GM18499 (cell line): ENCODE measurements around the gene MYRIP.
"Not testable (repeated sequence)": the region's sequence is repeated elsewhere in the genome, so short reads cannot be mapped to it uniquely, and the experiment has no call there.

ENCODE experiments used
- ATAC-seq: cut with Tn5 transposase; IDR thresholded peaks from one replicate; pipeline ENCODE4 v1.9.1; 2021; ENCODE audit warnings: moderate number of reproducible peaks; ENCODE audit not compliant: insufficient read depth, unreplicated experiment

MYRIP gene

DNA sequence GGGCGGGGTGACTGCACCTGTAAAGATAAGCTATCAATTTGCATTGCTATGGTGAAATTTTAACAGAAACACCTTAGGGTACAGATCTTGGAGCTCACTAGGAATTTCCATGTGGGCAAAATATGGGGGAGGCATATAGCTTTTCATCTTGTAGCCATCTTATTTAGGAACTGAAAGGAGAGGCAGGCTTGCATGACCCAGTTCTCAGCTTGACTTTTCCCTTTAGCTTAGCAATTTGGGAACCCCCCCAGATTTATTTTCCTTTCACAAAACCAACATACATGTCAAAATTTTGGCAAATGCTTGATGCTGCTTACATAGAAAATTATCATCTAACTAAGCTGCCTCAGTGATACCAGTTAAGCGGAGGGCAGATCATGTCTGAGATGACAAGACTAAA lies 445.1 kb downstream of the MYRIP start:
- ATAC-seq = no peak

DNA sequence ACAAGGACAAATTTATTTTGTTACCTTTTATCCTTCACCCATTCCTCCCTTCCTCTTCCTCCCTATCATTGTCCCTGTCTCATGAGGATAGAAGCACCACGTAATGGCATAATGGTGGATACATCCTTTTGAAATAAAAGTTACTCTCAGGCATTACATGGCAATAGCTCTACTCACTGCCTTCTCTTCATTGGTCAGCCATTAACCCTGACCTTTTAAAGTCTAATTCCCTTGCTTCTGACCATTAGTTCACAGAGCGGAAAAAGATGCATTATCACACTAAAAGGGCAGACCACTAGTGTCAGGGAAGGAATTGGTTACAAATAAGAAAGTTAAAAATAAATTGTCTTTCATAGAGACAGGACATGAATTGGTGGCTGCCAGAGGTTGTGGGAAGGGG lies 445.5 kb downstream of the MYRIP start:
- ATAC-seq = no peak

DNA sequence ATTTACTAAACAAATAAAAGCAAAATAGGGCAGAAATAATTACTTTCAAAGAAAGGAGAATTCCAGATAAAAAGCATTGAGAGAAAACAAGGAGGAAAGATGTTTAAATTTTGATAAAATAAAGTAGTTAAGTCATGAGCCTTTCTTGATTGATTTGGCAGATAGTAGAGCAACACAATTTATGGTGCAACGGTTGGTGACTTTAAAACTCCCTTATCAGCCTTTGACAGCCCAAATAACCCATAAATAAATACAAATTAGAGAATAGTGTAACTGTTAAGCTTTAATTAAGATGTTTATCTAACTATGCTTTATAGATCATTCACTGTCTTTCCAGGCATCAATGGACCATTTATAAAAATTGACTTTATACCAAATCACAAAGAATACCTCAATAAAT lies 446.1 kb downstream of the MYRIP start:
- ATAC-seq = no peak

DNA sequence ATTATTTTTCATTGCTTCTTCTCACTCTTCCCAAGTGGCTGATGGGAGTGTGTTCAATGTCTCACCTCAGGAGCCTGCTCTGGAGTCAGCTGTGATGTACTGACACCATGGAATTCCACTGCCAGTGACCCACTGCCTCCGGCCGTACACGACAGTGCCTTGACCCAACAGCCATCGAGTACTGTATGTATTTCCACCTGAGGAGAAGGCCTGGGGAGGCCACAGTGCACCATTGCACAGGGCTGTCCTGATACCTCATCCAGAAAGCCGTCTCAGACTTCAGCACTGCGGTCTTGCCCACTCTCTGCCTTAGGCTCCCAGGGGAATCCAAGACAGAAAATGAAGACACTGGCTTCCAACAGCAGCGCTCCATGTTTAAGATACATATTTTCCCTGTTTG lies 448.7 kb downstream of the MYRIP start:
- no peak for ATAC-seq

DNA sequence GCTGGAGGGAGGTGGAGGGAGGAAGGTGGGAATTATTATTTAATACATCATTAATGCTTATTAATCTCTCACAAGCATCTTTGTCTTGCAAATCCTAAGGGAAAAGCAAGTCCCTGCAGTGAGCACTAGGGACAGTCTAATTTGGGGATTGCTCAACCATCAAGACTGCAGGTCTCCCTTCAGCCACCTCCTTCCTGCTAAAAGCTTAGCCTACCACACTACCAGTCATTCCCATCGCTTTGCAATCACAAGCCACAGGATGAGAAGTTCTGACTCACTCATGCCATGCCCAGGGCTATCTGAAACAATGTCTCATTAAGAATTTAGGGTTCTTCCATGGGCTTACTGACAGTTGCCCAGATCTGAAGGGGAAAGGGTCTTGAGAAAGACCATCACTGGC lies 449.1 kb downstream of the MYRIP start:
- no peak for ATAC-seq

DNA sequence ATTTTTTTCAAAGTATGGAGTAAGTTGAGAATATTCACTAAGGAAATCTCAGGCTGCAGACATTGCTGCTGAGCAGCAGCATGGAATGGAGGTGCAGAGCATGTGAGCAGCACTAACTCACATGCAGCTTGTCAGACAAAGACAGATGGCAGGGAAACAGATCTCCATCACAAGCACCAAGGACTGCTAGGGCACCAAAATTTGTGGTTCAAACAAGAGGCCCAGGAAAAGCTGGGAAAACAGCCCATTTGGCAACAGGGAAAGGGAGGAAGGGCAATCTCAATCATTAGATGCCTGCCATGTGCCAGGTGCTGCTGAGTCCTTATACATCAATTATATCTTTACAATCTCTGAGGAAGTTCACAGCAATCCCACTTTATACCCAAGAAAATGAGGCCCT lies 452.9 kb downstream of the MYRIP start:
- no peak for ATAC-seq

DNA sequence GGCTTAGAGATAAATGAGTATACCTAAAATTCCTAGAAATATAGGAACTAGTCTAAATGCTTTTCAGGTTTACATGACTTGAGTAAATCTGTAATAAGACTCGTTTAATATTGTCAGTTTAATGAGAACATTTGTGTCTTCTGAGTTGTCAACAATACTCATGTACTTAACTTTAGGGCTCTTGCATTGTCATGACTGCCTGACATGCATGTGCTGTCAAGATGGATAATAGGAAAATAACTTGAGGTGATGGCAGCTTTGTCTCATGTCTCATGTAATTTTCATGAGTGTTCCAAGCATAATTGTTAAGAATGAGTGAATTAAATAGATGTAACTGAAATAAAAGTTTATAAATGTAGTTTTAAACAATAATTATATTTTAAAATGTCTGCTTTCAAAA lies 455.0 kb downstream of the MYRIP start:
- no peak for ATAC-seq

DNA sequence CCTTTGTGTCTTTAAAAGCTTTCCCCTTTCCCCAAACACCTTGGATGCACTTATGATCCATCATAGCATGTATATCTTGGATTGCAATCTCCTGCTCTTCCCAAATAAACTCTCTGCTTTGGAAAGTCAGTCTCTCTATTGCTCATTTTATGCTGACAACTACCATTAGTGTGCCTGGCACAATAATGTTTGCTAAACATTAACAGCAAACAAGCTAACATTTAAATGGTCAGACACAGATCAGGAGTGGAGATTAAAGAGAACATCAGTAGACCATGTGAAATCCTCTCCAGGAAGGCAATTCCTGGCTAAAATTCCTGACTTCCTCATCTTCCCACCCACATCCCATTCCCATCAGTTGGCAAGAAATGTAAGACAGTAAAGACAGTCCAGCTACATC lies 455.8 kb downstream of the MYRIP start:
- ATAC-seq = no peak

DNA sequence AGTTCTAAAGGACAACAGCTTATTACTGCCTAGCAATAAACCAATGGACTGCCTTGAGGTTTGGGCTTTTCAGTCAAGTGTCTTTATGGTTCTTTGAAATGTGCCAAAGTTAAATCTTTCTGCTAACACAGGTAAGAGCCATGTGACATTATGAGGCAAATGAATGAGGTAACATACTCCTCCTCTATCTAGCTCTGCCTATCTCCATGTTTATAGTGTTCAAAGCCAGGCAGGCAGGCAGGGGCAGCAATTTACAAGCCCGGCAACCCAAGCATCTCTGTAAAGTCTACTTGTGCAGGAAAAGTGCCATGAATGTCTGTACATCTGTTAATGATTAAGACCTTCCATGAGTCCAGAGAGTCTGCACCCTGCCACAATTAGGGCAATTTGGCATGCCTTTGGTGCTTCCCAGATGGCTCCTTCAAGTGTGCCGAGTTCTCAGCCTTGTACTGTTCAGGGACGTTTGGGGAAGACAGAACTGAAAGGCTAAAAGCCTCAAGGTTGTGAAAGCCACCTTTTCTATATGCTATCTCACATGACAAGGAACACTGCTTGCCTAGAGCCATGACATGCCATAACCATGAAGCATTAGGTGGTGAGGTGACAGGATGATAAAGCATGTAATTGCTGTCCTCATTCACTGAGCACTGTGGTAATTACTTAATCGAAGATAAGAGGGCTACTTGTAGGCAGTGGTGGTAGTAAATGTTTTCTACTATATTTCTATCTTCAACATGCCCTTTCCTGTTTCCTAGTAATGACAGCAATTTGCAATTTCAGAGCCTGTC lies 458.7 kb downstream of the MYRIP start:
- no peak for ATAC-seq

DNA sequence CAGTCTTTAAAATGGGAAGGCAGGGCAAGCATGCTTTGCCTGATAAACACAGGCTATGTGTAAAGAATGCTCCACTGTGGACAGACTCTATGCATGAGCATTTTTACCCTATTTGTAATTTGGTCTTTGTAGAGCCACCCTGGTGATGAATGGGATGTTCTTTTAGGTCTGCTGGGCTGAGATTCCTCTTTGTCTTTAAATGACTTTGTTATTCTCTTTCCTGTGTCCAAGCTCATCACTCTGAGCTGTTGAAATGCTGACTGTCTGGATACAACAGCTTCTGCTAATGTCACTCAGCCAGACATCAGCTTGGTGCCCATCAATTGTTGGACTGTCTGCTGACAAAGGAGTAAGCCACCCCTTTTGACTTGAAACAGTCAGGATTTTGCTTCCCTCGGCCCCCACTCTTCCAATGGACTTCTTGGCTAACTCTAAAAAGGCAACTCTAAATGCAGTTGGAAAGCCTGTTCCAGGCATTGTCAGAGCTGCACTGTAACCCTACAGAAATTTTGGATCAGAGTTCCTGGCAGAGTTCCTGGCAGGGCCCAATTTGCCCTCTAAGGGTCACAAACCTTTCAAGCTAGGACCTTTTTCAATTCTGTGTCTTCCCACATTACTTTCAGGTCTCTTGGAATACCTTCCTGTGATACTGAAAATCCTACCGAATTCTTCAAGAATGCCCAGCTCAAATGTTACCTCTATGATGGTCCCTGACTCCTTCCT lies 459.6 kb downstream of the MYRIP start:
- ATAC-seq = no peak

DNA sequence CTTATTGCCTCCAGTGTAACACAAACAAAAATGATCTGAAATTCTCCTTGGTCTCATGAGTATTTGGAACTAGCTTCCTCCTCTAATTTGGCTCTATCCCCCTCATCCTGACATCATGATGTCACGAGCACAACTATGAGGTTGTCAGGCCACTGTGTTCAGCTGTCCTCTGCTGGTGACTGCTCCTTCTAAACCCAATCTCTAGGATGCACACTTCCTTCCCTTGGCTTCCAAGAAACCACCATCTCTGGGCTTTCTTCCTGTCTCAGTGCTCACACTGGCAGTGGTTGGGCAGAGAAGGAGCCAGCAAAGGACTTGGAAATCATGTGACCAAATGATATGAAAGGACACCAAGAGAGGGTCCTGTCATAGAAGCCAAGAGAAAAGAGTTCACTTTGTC lies 469.4 kb downstream of the MYRIP start:
- ATAC-seq = no peak

DNA sequence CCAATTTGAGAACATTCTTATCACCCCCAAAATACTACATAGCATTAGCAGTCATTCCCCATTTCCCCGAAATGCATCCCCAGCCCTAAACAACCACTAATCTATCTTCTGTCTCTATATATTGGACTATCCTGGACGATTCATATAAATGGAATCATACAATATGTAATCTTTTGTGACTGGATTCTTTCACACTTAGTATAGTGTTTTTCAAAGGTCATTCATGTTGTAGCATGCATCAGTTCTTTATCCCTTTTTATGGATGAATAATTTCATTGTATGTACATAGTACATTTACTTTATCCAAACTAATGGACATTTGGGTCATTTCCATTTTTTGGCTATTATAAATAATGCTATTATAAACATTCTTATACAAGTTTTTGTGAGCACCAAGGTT lies 472.6 kb downstream of the MYRIP start:
- no peak for ATAC-seq

DNA sequence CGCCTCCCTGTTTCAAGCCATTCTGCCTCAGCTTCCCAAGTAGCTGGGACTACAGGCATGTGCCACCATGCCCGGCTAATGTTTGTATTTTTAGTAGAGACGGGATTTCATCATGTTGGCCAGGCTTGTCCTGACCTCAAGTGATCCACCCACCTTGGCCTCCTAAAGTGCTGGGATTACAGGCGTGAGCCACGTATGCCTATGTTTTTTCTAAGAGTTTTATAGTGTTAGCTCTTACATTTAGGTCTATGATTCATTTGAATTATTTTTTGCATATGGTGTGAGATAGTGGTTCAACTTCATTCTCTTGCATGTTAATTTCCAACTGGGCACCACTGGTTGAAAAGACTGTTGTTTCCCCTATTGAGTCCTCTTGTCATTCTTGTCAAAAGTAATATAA lies 473.6 kb downstream of the MYRIP start:
- not testable (repeated sequence) for ATAC-seq

DNA sequence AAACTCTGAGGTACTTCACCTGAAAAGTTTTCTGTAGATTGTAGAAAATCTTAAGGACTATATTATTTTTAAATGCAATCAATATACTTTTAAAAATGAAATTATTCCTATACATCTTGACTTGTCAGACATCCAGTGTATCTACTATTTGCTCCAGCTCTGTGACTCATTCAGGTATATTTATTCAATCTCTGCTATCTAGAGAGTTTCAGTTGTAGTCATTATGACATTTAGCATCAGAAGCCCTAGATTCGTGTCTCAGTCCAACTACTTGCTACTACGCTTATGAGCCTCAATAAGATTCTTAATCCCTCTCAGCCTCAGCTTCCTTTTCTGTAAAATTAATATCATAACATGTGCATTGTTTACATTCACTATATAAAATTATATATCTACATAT lies 477.8 kb downstream of the MYRIP start:
- ATAC-seq = no peak

DNA sequence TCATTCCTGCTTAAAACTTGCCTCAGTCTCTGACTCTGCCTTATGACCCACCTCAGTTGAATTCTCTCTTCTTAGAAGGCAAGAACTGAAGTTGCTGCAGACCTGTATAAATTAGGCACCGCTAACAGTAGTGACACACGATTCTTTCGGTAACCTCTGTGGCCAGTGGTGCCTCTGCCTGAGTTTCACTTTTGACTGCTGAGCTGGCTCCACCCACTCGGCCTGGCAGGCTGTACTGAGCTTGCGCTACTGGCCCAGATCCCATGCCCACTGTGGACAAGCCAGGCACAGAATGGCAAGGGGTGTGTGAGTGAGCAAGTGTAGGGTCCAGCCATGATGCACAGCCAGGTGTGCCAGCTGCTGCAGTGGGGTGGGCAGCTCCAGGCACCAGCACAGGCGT lies 481.0 kb downstream of the MYRIP start:
- ATAC-seq = no peak

DNA sequence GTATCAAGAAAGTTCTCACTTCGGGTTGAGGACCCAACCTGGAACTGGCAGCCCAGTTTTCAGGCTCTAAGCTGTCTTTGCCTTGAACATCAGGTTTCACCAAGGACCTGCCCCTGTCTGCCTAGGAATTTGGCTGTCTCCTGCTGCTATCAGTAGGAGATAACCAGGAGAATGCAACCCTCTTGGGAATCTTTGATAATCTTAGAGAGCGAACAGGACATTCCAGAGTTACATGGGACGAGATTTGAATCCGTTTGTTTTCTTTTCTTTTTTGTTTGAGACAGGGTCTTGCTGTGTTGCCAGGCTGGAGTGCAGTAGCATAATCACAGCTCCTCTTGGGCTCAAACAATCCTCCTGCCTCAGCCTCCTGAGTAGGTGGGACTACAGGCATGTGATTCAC lies 482.1 kb downstream of the MYRIP start:
- no peak for ATAC-seq

DNA sequence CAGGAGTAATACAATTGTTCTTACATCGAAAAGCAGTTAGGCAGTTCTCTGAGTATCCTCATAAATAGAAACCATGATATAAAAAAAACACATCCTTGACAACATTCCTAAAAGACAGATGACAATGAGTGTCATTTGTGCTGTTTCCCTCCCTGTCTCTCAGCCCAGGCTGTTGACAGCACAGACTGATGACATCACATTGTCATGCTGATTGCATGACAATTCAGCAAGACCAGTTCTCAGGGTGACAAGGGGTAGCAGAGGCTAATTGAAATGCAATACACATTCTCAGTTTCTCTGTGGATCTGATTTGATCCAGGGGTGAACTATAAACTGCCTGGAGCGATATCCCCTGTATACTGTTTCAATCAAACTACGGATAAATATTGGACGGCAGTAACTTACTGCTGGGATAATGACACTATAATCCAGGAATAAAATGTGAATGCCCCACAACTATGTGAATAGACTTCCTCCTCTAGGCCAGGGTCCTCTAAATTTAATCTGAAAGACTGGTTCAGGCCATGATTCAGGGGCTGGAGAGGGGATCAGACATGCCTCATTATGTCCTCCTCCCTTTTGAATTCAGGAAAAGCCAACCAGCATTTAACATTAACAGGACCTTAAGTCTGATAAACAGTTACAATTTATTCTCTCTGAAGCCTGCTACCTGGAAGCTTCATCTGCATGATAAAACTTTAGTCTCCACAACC lies 483.4 kb downstream of the MYRIP start:
- no peak for ATAC-seq

DNA sequence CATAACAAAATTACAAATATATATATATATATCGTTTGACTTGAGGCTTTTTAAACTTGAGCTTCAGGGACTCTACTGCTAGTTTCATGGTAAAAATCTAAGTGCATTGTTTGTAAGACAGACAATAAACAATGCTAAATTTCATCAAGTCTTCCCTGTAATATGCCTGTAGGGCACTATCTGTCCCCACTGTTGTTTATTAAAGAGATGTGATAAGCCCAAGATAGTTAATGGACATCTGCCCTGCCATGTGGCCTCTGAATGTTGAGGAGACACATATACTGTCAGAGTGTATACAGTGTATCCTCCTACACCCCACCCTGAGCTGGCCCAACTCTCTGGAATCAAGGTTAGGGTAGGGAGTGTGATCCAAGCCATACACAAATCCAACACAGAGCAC lies 485.0 kb downstream of the MYRIP start:
- no peak for ATAC-seq

DNA sequence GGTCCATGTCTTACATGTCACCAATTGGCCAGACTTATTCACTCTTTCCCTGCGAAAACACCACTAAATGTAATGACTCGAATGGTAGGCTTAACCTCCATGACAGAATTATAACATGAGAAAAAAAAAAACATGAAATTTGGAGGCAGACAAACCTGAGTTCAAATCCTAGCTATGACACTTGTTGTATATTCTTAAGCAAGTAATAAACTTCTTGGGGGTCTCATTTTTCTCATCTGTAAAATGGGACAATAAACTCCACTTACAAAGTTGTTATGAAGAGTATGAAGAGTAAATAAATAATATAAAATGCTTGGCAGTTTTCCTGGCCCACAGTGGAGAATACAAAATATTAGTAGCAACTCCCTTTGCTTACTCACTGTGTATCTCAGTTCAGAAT lies 488.7 kb downstream of the MYRIP start:
- ATAC-seq = no peak

DNA sequence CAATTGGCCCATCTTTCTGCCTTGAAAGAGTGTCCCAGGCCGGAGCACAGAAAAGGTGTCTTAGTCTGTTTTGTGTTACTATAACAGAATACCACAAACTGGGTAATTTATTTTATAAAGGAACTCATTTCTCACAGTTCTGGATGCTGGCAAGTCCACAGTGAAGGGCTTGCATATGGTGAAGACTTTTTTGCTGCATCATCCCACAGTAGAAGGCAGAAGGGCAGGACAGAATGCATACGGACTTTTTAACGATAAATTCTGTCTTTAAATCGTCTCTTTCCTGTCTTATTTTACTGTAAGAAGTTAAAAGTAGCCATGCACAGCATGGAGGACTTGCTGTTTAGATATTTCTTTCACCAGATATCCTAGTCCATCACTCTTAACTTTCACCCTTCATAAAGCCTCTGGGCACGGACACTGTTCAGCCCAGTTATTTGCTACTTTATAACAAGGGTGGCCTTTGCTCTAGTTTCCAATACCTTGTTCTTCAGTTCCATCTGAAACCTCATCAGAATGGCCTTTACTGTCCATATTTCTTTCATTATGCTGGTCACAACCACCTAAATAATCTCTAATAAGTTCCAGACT lies 489.8 kb downstream of the MYRIP start:
- no peak for ATAC-seq

DNA sequence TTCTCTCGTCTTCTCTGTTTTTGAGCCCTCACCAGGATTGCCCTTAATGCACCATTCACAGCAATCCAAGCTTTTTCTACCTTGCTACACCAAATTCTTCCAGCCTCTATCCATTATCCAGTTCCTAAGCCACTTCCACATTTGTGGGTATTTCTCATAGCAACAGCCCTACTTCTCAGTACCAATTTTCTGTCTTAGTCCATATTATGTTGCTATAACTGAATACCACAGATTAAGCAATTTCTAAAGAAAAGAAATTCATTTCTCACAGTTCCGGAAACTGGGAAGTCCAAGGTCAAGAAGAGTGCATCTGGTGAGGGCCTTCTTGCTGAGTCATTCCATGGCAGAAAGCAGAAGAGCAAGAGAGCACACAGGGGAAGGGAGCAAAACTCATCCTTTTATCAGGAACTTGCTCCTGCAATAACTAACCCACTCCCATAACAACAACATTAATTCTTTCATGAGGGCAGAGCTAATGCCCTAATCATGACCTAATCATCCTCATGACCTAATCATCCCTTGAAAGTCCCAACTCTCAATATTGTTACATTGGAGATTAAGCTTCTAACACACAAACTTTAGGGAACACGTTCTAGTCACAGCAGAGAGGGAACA lies 490.4 kb downstream of the MYRIP start:
- no peak for ATAC-seq
